Stimulated activated CD8-positive, alpha-beta memory T cell treated with anti-CD3 and anti-CD28 coated beads, Interleukin-7, amount 100 ng/mL, for 24 hours (primary cell): ENCODE data around the gene FTCD.

Source experiments
- DNase-seq: peaks from one replicate; pipeline ENCODE4 v3.0.0-alpha.2; 2020; ENCODE audit warnings: low read depth

The FTCD gene

GRCh38 chr21:46122758-46123683, 32.4 kb downstream of the FTCD start:
- DNase-seq: no peak

GRCh38 chr21:46122237-46122671, 33.1 kb downstream of the FTCD start:
- no peak for DNase-seq

GRCh38 chr21:46121286-46122221, 33.8 kb downstream of the FTCD start:
- no peak for DNase-seq

- no peak for DNase-seq
Measured at GRCh38 chr21:46120301-46121285, 34.8 kb downstream of the FTCD start.

- DNase-seq: no peak
Measured at GRCh38 chr21:46119637-46120271, 35.6 kb downstream of the FTCD start.

GRCh38 chr21:46119144-46119636, 36.2 kb downstream of the FTCD start:
- no peak for DNase-seq

- no peak for DNase-seq
Measured at GRCh38 chr21:46118316-46119143, 36.8 kb downstream of the FTCD start.

- DNase-seq: no peak
Measured at GRCh38 chr21:46117586-46118315, 37.6 kb downstream of the FTCD start.

- no peak for DNase-seq
Measured at GRCh38 chr21:46116776-46117585, 38.4 kb downstream of the FTCD start.

- no peak for DNase-seq
Measured at GRCh38 chr21:46116189-46116775, 39.1 kb downstream of the FTCD start.

GRCh38 chr21:46115441-46116188, 39.8 kb downstream of the FTCD start:
- DNase-seq: no peak

- no peak for DNase-seq
Measured at GRCh38 chr21:46114963-46115362, 40.4 kb downstream of the FTCD start.

- DNase-seq: no peak
Measured at GRCh38 chr21:46113497-46114176, 41.7 kb downstream of the FTCD start.

GRCh38 chr21:46112725-46113215, 42.6 kb downstream of the FTCD start:
- DNase-seq: no peak

- DNase-seq: no peak
Measured at GRCh38 chr21:46111857-46112724, 43.3 kb downstream of the FTCD start.
